AG10803 (cell line): ENCODE data around the gene NCBP3.

Source experiments
- DNase-seq: peaks from one replicate; pipeline ENCODE4 v3.0.0; 2010; ENCODE audit warnings: low read depth
- H3K4me3 ChIP-seq: 2 replicates; pipeline ENCODE4 v1.5.1; 2011; ENCODE audit warnings: mild to moderate bottlenecking, low read length, control low read depth
- CTCF ChIP-seq: conservative IDR thresholded peaks from 2 replicates; pipeline ENCODE4 v1.5.1; 2011; ENCODE audit warnings: mild to moderate bottlenecking, low read length, control low read depth, inconsistent platforms

Gene NCBP3

DNA sequence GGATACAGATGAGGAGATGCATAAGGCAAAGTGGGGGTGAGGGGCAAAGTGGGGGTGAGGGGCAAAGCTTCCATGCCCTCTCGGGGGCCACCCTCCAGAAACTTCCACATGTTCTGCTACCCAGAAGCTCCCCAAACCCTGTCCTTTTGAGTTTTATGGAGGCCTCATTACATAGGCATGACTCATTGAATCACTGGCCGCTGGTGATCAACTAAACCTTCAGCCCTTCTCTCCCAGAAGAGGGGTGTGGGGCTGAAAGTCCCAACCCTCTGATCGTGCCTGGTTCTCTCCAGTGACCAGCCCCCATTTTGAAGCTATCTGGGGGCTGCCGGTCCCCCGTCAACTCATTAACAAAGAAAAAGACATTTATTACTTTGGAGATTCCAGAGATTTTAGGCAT, 72.5 kb downstream of the NCBP3 start:
- H3K4me3 ChIP-seq, result no peak overlapping the region
- peak; percentile 42 for DNase-seq
- no peak for TF ChIP-seq CTCF

- DNase-seq, result no peak
- TF ChIP-seq CTCF, result no peak
- no peak overlapping the region for H3K4me3 ChIP-seq
Measured at GRCh38 chr17:3772764-3773163, 73.3 kb downstream of the NCBP3 start.

DNA sequence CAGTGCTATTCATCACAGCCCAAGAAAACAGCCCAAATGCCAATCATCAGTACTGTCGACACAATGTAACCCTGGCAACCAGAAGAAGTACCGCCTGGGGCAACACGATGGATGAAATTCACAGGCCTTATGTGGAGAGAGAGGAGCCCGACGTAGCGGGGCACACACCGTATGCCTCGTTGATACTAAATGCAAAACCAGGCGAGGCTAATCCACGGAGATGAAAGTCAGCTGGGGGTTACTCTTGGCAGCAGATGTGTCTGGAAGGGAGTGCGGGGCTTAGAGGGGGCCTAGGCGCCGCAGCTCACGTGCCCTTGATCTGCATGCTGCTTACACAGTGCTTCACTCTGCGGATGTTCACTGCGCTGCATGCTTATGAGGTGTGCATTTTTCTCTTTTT, 74.9 kb downstream of the NCBP3 start:
- DNase-seq, result no peak
- H3K4me3 ChIP-seq, result no peak overlapping the region
- TF ChIP-seq CTCF, result no peak

DNA sequence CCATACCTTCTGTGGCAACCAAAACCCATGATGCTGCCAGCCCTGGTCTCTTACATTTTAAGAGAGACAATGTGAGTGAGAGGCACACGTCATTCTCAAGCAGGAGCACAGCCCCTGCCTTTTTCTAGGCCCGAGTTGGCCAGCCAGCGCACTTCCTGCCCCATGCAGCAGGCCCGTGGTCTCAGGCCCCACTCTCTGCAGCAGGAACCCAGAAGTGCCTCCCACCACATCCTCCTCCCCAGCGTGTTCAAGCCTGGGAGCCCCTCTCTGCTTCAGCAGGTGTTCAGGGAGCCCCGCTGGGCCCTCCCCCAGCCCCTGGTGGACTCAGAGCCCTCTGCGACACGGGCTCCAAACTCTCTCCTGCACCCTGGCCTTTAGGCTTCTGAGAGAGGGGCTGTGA, 75.6 kb downstream of the NCBP3 start:
- no peak for DNase-seq
- H3K4me3 ChIP-seq, result no peak overlapping the region
- no peak for TF ChIP-seq CTCF

GRCh38 chr17:3768769-3769168, 77.3 kb downstream of the NCBP3 start:
- DNase-seq, result no peak
- H3K4me3 ChIP-seq, result no peak overlapping the region
- TF ChIP-seq CTCF, result no peak

- H3K4me3 ChIP-seq, result no peak overlapping the region
- DNase-seq, result no peak
- TF ChIP-seq CTCF, result no peak
Measured at GRCh38 chr17:3768341-3768740, 77.7 kb downstream of the NCBP3 start.

DNA sequence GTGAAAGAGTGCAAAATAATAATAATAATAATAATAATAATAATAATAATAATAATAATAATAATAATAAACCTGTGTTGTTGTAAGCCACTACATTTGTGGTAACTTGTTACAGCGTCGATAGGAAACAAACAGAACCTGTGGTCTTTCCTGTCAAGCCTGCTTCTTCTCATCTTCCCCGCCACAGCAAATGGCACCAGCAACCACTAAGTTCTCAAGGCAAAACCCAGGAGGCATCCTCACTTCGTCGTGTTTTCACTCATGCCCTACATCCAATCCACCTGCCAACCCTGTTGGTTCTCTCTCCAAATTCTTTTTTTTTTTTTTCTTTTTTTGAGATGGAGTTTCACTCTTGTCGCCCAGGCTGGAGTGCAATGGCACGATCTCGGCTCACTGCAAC, 79.3 kb downstream of the NCBP3 start:
- TF ChIP-seq CTCF, result no peak
- no peak for DNase-seq
- no peak overlapping the region for H3K4me3 ChIP-seq
